ENCODE results near the gene MAFB. TPM values are rescaled to one million over a fixed set of nuclear protein-coding genes. Genes with fewer than 3 reads are reported as not detected.

The MAFB gene
- total RNA-seq, 1 donor from 2014 or later, result 1.9 TPM

- Mint-ChIP-seq H3K9me3 (no peaks in the 10 kb centered on the region), H3K36me3 (ENCODE audit: low read depth) (no peaks in the 10 kb centered on the region), H3K27ac (ENCODE audit: unreplicated experiment) (no peak overlapping the region), H3K4me1 (no peaks in the 10 kb centered on the region), H3K4me3 (no peak overlapping the region), H3K27me3 (ENCODE audit: low read depth) (peaks cover 12% of the 10 kb centered on the region)
- TF ChIP-seq CTCF (conservative IDR thresholded peaks at IDR 0.05), result no peak
- no peak for DNase-seq (ENCODE audit: low read depth, low spot score)
These were observed 52.5 kb downstream of the MAFB start for GRCh38 chr20:40636486-40636885.

DNA sequence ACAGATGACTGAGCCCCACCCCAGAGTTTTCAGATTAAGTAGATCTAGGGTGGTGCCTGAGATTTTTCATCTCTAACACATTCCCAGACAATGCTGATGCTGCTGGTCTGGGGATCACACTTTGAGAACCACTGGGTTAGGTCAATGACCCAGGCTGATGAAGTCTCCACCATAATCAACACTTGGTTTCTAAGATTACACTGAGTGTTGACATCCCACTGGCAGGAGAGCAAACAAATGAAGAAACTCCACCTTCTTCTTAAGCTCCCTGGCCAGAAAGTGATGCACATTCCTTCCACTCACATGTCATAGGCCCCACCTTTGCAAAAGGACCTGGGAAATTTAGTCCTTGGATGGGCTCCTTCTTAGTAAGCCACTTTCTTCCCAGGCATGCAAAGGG lies 53.1 kb downstream of the MAFB start:
- Mint-ChIP-seq H3K27me3 (ENCODE audit: low read depth) (peaks cover 12% of the 10 kb centered on the region), H3K4me1 (no peaks in the 10 kb centered on the region), H3K36me3 (ENCODE audit: low read depth) (no peaks in the 10 kb centered on the region), H3K27ac (ENCODE audit: unreplicated experiment) (no peak overlapping the region), H3K4me3 (no peak overlapping the region), H3K9me3 (no peaks in the 10 kb centered on the region)
- DNase-seq (ENCODE audit: low read depth, low spot score), result no peak
- no peak for TF ChIP-seq CTCF (conservative IDR thresholded peaks at IDR 0.05)
